LoVo (cell line): ENCODE results near the gene IWS1.
A peak's percentile ranks its signal among the peaks of the same experiment; 100 is the strongest.
"Not testable (repeated sequence)": the region's sequence is repeated elsewhere in the genome, so short reads cannot be mapped to it uniquely, and the experiment has no call there.

Experiments
- DNase-seq: peaks from one replicate; pipeline ENCODE4 v3.0.0-alpha.2; 2016; ENCODE audit warnings: low spot score

Gene IWS1

GRCh38 chr2:127527001-127527804 lies 914 bp upstream of the IWS1 start:
- peak; percentile 72 for DNase-seq

- peak; percentile 8 for DNase-seq
Measured at GRCh38 chr2:127525691-127526131, 578 bp downstream of the IWS1 start.

GRCh38 chr2:127524198-127524834 lies 2.0 kb downstream of the IWS1 start:
- DNase-seq = not testable (repeated sequence)

- no peak for DNase-seq
Measured at GRCh38 chr2:127523269-127523939, 2.9 kb downstream of the IWS1 start.

- DNase-seq = no peak
Measured at GRCh38 chr2:127520424-127520823, 5.9 kb downstream of the IWS1 start.

- DNase-seq = no peak
Measured at GRCh38 chr2:127517465-127517864, 8.8 kb downstream of the IWS1 start.

- DNase-seq = no peak
Measured at GRCh38 chr2:127516041-127516762, 10.1 kb downstream of the IWS1 start.

GRCh38 chr2:127515383-127515915 lies 10.8 kb downstream of the IWS1 start:
- DNase-seq = no peak

- no peak for DNase-seq
Measured at GRCh38 chr2:127514485-127514884, 11.8 kb downstream of the IWS1 start.

- no peak for DNase-seq
Measured at GRCh38 chr2:127514076-127514475, 12.2 kb downstream of the IWS1 start.

- DNase-seq = no peak
Measured at GRCh38 chr2:127512362-127512761, 13.9 kb downstream of the IWS1 start.

- DNase-seq = no peak
Measured at GRCh38 chr2:127511917-127512316, 14.4 kb downstream of the IWS1 start.

GRCh38 chr2:127511090-127511695 lies 15.1 kb downstream of the IWS1 start:
- no peak for DNase-seq

- no peak for DNase-seq
Measured at GRCh38 chr2:127510073-127510472, 16.2 kb downstream of the IWS1 start.

- peak; percentile 91 for DNase-seq
Measured at GRCh38 chr2:127508631-127509034, 17.7 kb downstream of the IWS1 start.

GRCh38 chr2:127508023-127508630 lies 18.2 kb downstream of the IWS1 start:
- no peak for DNase-seq

GRCh38 chr2:127506510-127506909 lies 19.8 kb downstream of the IWS1 start:
- no peak for DNase-seq

GRCh38 chr2:127504552-127505430 lies 21.5 kb downstream of the IWS1 start:
- no peak for DNase-seq

GRCh38 chr2:127503491-127503890 lies 22.8 kb downstream of the IWS1 start:
- no peak for DNase-seq

- DNase-seq = no peak
Measured at GRCh38 chr2:127498386-127498785, 27.9 kb downstream of the IWS1 start.
